Dendritic cell treated with granulocyte-macrophage colony-stimulating factor and Interleukin-4, amounts not matched to agents 40 ng/mL and 50 ng/mL, for 4 days (primary cell): ENCODE measurements around the gene KCTD10.

Source experiments
- H3K27ac Mint-ChIP-seq: one replicate; pipeline ENCODE4 v1.8.0; 2022; ENCODE audit warnings: mild to moderate bottlenecking, mixed read lengths
- H3K27me3 Mint-ChIP-seq: one replicate; pipeline ENCODE4 v1.8.0; 2022; ENCODE audit warnings: mild to moderate bottlenecking, mixed read lengths
- H3K36me3 Mint-ChIP-seq: one replicate; pipeline ENCODE4 v1.8.0; 2022; ENCODE audit warnings: low read depth, mixed read lengths
- H3K4me1 Mint-ChIP-seq: one replicate; pipeline ENCODE4 v1.8.0; 2022; ENCODE audit warnings: low read depth, mixed read lengths
- H3K4me3 Mint-ChIP-seq: one replicate; pipeline ENCODE4 v1.8.0; 2022; ENCODE audit warnings: mild to moderate bottlenecking, moderate library complexity, mixed read lengths
- H3K9me3 Mint-ChIP-seq: one replicate; pipeline ENCODE4 v1.8.0; 2022; ENCODE audit warnings: mixed read lengths
- intact Hi-C: fragments of 100-400 bp; cut with micrococcal nuclease; formaldehyde crosslinking; loops from one replicate; pipeline ENCODE4 v1.15.0; 2022

KCTD10 gene

GRCh38 chr12:109460538-109460937 is 16.6 kb downstream of the KCTD10 start:
- peaks cover 86% of the 10 kb centered on the region for H3K36me3 Mint-ChIP-seq
- H3K27me3 Mint-ChIP-seq = no peaks in the 10 kb centered on the region
- H3K9me3 Mint-ChIP-seq = no peaks in the 10 kb centered on the region
- H3K4me3 Mint-ChIP-seq = no peak overlapping the region
- intact Hi-C loops = no loop called here
- peaks cover 76% of the 10 kb centered on the region for H3K4me1 Mint-ChIP-seq
- peak overlapping the region; percentile 90 for H3K27ac Mint-ChIP-seq

- peaks cover 86% of the 10 kb centered on the region for H3K36me3 Mint-ChIP-seq
- H3K4me1 Mint-ChIP-seq = peaks cover 63% of the 10 kb centered on the region
- H3K9me3 Mint-ChIP-seq = no peaks in the 10 kb centered on the region
- H3K27ac Mint-ChIP-seq = peak overlapping the region; percentile 4
- H3K4me3 Mint-ChIP-seq = no peak overlapping the region
- no peaks in the 10 kb centered on the region for H3K27me3 Mint-ChIP-seq
- intact Hi-C loops = no loop called here
Measured at GRCh38 chr12:109459247-109459646, 17.9 kb downstream of the KCTD10 start.

GRCh38 chr12:109458771-109459208 is 18.3 kb downstream of the KCTD10 start:
- Mint-ChIP-seq H3K36me3 (peaks cover 86% of the 10 kb centered on the region), H3K4me3 (no peak overlapping the region)
- intact Hi-C loops = no loop called here

GRCh38 chr12:109458086-109458485 is 19.0 kb downstream of the KCTD10 start:
- intact Hi-C loops = no loop called here
- peaks cover 52% of the 10 kb centered on the region for H3K4me1 Mint-ChIP-seq
- no peaks in the 10 kb centered on the region for H3K27me3 Mint-ChIP-seq
- no peaks in the 10 kb centered on the region for H3K9me3 Mint-ChIP-seq
- H3K27ac Mint-ChIP-seq = no peak overlapping the region
- no peak overlapping the region for H3K4me3 Mint-ChIP-seq
- H3K36me3 Mint-ChIP-seq = peaks cover 91% of the 10 kb centered on the region

More at GRCh38 chr12:109458771-109459208, 18.3 kb downstream of the KCTD10 start:
- Mint-ChIP-seq H3K27me3 (no peaks in the 10 kb centered on the region), H3K4me1 (peaks cover 59% of the 10 kb centered on the region), H3K27ac (no peak overlapping the region), H3K9me3 (no peaks in the 10 kb centered on the region)

GRCh38 chr12:109455706-109456105 is 21.4 kb downstream of the KCTD10 start:
- intact Hi-C loops = no loop called here
- H3K27me3 Mint-ChIP-seq = no peaks in the 10 kb centered on the region
- no peaks in the 10 kb centered on the region for H3K9me3 Mint-ChIP-seq
- peaks cover 100% of the 10 kb centered on the region for H3K36me3 Mint-ChIP-seq
- no peak overlapping the region for H3K27ac Mint-ChIP-seq
- H3K4me1 Mint-ChIP-seq = peaks cover 28% of the 10 kb centered on the region
- no peak overlapping the region for H3K4me3 Mint-ChIP-seq

- intact Hi-C loops = no loop called here
- Mint-ChIP-seq H3K4me1 (no peaks in the 10 kb centered on the region), H3K27ac (no peak overlapping the region), H3K4me3 (no peak overlapping the region), H3K27me3 (no peaks in the 10 kb centered on the region), H3K9me3 (no peaks in the 10 kb centered on the region), H3K36me3 (peaks cover 98% of the 10 kb centered on the region)
Measured at GRCh38 chr12:109452489-109452888, 24.6 kb downstream of the KCTD10 start.

GRCh38 chr12:109451400-109451799 is 25.7 kb downstream of the KCTD10 start:
- intact Hi-C loops = no loop called here
- Mint-ChIP-seq H3K36me3 (peaks cover 98% of the 10 kb centered on the region), H3K4me3 (no peak overlapping the region), H3K9me3 (no peaks in the 10 kb centered on the region), H3K4me1 (no peaks in the 10 kb centered on the region), H3K27me3 (no peaks in the 10 kb centered on the region), H3K27ac (no peak overlapping the region)

- peaks cover 98% of the 10 kb centered on the region for H3K36me3 Mint-ChIP-seq
- intact Hi-C loops = no loop called here
- H3K27me3 Mint-ChIP-seq = no peaks in the 10 kb centered on the region
- no peak overlapping the region for H3K27ac Mint-ChIP-seq
- no peaks in the 10 kb centered on the region for H3K9me3 Mint-ChIP-seq
- no peak overlapping the region for H3K4me3 Mint-ChIP-seq
- no peaks in the 10 kb centered on the region for H3K4me1 Mint-ChIP-seq
Measured at GRCh38 chr12:109450980-109451379, 26.1 kb downstream of the KCTD10 start.

- H3K27ac Mint-ChIP-seq = no peak overlapping the region
- no peaks in the 10 kb centered on the region for H3K27me3 Mint-ChIP-seq
- peaks cover 98% of the 10 kb centered on the region for H3K36me3 Mint-ChIP-seq
- H3K9me3 Mint-ChIP-seq = no peaks in the 10 kb centered on the region
- no peaks in the 10 kb centered on the region for H3K4me1 Mint-ChIP-seq
- no peak overlapping the region for H3K4me3 Mint-ChIP-seq
- intact Hi-C loops = no loop called here
Measured at GRCh38 chr12:109449845-109450532, 27.1 kb downstream of the KCTD10 start.

GRCh38 chr12:109448707-109449390 is 28.3 kb downstream of the KCTD10 start:
- no peaks in the 10 kb centered on the region for H3K9me3 Mint-ChIP-seq
- intact Hi-C loops = no loop called here

GRCh38 chr12:109448272-109448671 is 28.8 kb downstream of the KCTD10 start:
- intact Hi-C loops = no loop called here
- H3K4me3 Mint-ChIP-seq = no peak overlapping the region

More at GRCh38 chr12:109448707-109449390, 28.3 kb downstream of the KCTD10 start:
- Mint-ChIP-seq H3K4me3 (no peak overlapping the region), H3K27me3 (no peaks in the 10 kb centered on the region), H3K4me1 (no peaks in the 10 kb centered on the region), H3K27ac (no peak overlapping the region), H3K36me3 (peaks cover 98% of the 10 kb centered on the region)

GRCh38 chr12:109447482-109447881 is 29.6 kb downstream of the KCTD10 start:
- H3K36me3 Mint-ChIP-seq = peaks cover 88% of the 10 kb centered on the region
- H3K4me1 Mint-ChIP-seq = no peaks in the 10 kb centered on the region
- H3K4me3 Mint-ChIP-seq = no peak overlapping the region
- intact Hi-C loops = no loop called here
- H3K27me3 Mint-ChIP-seq = no peaks in the 10 kb centered on the region
- no peaks in the 10 kb centered on the region for H3K9me3 Mint-ChIP-seq
- no peak overlapping the region for H3K27ac Mint-ChIP-seq

More at GRCh38 chr12:109448272-109448671, 28.8 kb downstream of the KCTD10 start:
- H3K27me3 Mint-ChIP-seq = no peaks in the 10 kb centered on the region
- H3K36me3 Mint-ChIP-seq = peaks cover 92% of the 10 kb centered on the region
- no peak overlapping the region for H3K27ac Mint-ChIP-seq
- H3K4me1 Mint-ChIP-seq = no peaks in the 10 kb centered on the region
- no peaks in the 10 kb centered on the region for H3K9me3 Mint-ChIP-seq

- no peaks in the 10 kb centered on the region for H3K4me1 Mint-ChIP-seq
Measured at GRCh38 chr12:109446869-109447268, 30.2 kb downstream of the KCTD10 start.

GRCh38 chr12:109445191-109445609 is 31.9 kb downstream of the KCTD10 start:
- Mint-ChIP-seq H3K4me3 (no peak overlapping the region), H3K9me3 (no peaks in the 10 kb centered on the region), H3K4me1 (no peaks in the 10 kb centered on the region), H3K27me3 (no peaks in the 10 kb centered on the region), H3K27ac (no peak overlapping the region), H3K36me3 (peaks cover 73% of the 10 kb centered on the region)
- intact Hi-C loops = no loop called here

More at GRCh38 chr12:109446869-109447268, 30.2 kb downstream of the KCTD10 start:
- no peak overlapping the region for H3K27ac Mint-ChIP-seq
- peaks cover 85% of the 10 kb centered on the region for H3K36me3 Mint-ChIP-seq
- H3K27me3 Mint-ChIP-seq = no peaks in the 10 kb centered on the region
- no peaks in the 10 kb centered on the region for H3K9me3 Mint-ChIP-seq
- H3K4me3 Mint-ChIP-seq = no peak overlapping the region
- intact Hi-C loops = no loop called here
